HepG2 (cell line): ENCODE data around the gene SOX13. TPM values are rescaled to one million over a fixed set of nuclear protein-coding genes. Genes with fewer than 3 reads are reported as not detected.

Experiments
- BCL3 ChIP-seq: sonication (generic); formaldehyde crosslinking; IDR thresholded peaks from 2 replicates; pipeline ENCODE4 v1.5.1; 2020; ENCODE audit warnings: mild to moderate bottlenecking, missing genetic modification reagents, moderate library complexity
- FOXK2 ChIP-seq: fragments of 450-650 bp; IDR thresholded peaks from 2 replicates; pipeline ENCODE4 v1.6.1; 2016
- MAX ChIP-seq: IDR thresholded peaks from 2 replicates; pipeline ENCODE4 v1.6.1; 2012; ENCODE audit warnings: inconsistent platforms
- MAZ ChIP-seq, 2 experiments: sonication (generic) in 1 of 2; formaldehyde crosslinking in 1 of 2; IDR thresholded peaks; 2 replicates each; pipeline versions ENCODE4 v1.5.0 to v1.6.1; 2012 to 2020; ENCODE audit warnings: low read depth in 2 of 2, mild to moderate bottlenecking in 2 of 2, borderline replicate concordance in 1 of 2, improper control_type of control experiment in 1 of 2, low read length in 1 of 2, missing genetic modification reagents in 1 of 2, moderate library complexity in 1 of 2
- PCBP1 ChIP-seq: fragments of 200-400 bp; formaldehyde crosslinking; IDR thresholded peaks from 2 replicates; pipeline ENCODE4 v1.6.1; 2017; ENCODE audit warnings: mild to moderate bottlenecking, low read depth, low read length, borderline replicate concordance
- POLR2AphosphoS2 ChIP-seq: IDR thresholded peaks from 2 replicates; pipeline ENCODE4 v1.6.1; 2011; ENCODE audit warnings: low read depth, low read length, improper control_type of control experiment
- PRMT3 ChIP-seq: sonication (generic); formaldehyde crosslinking; IDR thresholded peaks from 2 replicates; pipeline ENCODE4 v1.8.1; 2022; ENCODE audit warnings: low read depth, mild to moderate bottlenecking, moderate library complexity, missing genetic modification reagents, borderline replicate concordance
- SP1 ChIP-seq, 2 experiments: fragments of 450-650 bp in 1 of 2; sonication (generic) in 1 of 2; formaldehyde crosslinking in 1 of 2; IDR thresholded peaks; 2 replicates each; pipeline versions ENCODE4 v1.4.0 to v1.6.1; 2016 to 2020; ENCODE audit warnings: missing genetic modification reagents in 1 of 2
- TBP ChIP-seq: sonication (generic); formaldehyde crosslinking; IDR thresholded peaks from 2 replicates; pipeline ENCODE4 v1.5.0; 2020; ENCODE audit warnings: missing genetic modification reagents
- TBX2 ChIP-seq: sonication (generic); formaldehyde crosslinking; IDR thresholded peaks from 2 replicates; pipeline ENCODE4 v1.5.0; 2020; ENCODE audit warnings: missing genetic modification reagents, mild to moderate bottlenecking, borderline replicate concordance
- USF2 ChIP-seq, 2 experiments: sonication (generic) in 1 of 2; formaldehyde crosslinking in 1 of 2; IDR thresholded peaks; 2 replicates each; pipeline versions ENCODE4 v1.5.1 to v1.6.1; 2011 to 2020; ENCODE audit warnings: borderline replicate concordance in 1 of 2, low read depth in 1 of 2, low read length in 1 of 2, mild to moderate bottlenecking in 1 of 2, missing genetic modification reagents in 1 of 2, moderate library complexity in 1 of 2
- ZNF205 ChIP-seq: IDR thresholded peaks from 2 replicates; pipeline ENCODE4 v1.6.1; 2018; ENCODE audit warnings: missing biosample characterization, missing genetic modification reagents
- ZNF230 ChIP-seq: sonication (generic); formaldehyde crosslinking; IDR thresholded peaks from 2 replicates; pipeline ENCODE4 v1.4.0; 2020; ENCODE audit warnings: mild to moderate bottlenecking, missing genetic modification reagents
- ZNF234 ChIP-seq: sonication (generic); formaldehyde crosslinking; conservative IDR thresholded peaks from 2 replicates; pipeline ENCODE4 v1.5.1; 2020; ENCODE audit warnings: mild to moderate bottlenecking, missing genetic modification reagents
- ZNF317 ChIP-seq: sonication (generic); formaldehyde crosslinking; IDR thresholded peaks from 2 replicates; pipeline ENCODE4 v1.5.0; 2020; ENCODE audit warnings: mild to moderate bottlenecking, missing genetic modification reagents
- ZNF414 ChIP-seq: sonication (generic); formaldehyde crosslinking; IDR thresholded peaks from 2 replicates; pipeline ENCODE4 v1.5.0; 2020; ENCODE audit warnings: missing genetic modification reagents
- ZNF430 ChIP-seq: sonication (generic); formaldehyde crosslinking; IDR thresholded peaks from 2 replicates; pipeline ENCODE4 v1.9.0; 2021; ENCODE audit warnings: mild to moderate bottlenecking, missing genetic modification reagents
- ZNF567 ChIP-seq: sonication (generic); formaldehyde crosslinking; IDR thresholded peaks from 2 replicates; pipeline ENCODE4 v1.8.1; 2023; ENCODE audit warnings: mild to moderate bottlenecking, missing genetic modification reagents, borderline replicate concordance
- ZNF597 ChIP-seq: sonication (generic); formaldehyde crosslinking; IDR thresholded peaks from 2 replicates; pipeline ENCODE4 v1.5.0; 2020; ENCODE audit warnings: missing genetic modification reagents
- ZNF83 ChIP-seq: sonication (generic); formaldehyde crosslinking; IDR thresholded peaks from 2 replicates; pipeline ENCODE4 v1.4.0; 2020; ENCODE audit warnings: missing genetic modification reagents, mild to moderate bottlenecking, borderline replicate concordance
- polyA plus RNA-seq, 8 experiments: library from polyadenylated mRNA; depleted of rRNA in 3 of 8; stranded (reverse) in 7 of 8; unstranded in 1 of 8; fragments of >200 nt; fragmentation: Illumina TruSeq in 4 of 8; extraction: Trizol in 4 of 8; gene quantifications; 2 replicates each; pipeline versions ENCODE4 v1.2.1 to v1.2.3, GENCODE V29; 2011 to 2016; ENCODE audit warnings: low read depth in 4 of 8, missing spikeins in 1 of 8, mixed read lengths in 1 of 8; ENCODE audit not compliant: insufficient read depth in 1 of 8
- total RNA-seq, 5 experiments: library from RNA; depleted of rRNA; stranded (reverse); fragments of >200 nt; fragmentation: Illumina TruSeq; extraction: Trizol; gene quantifications; 2 replicates each; pipeline ENCODE4 v1.2.3, GENCODE V29; 2016; ENCODE audit warnings: low read depth in 1 of 5

Gene SOX13
- total and polyA plus RNA-seq, 2 of the 13 experiments (the other 11 are each of a cell fraction or from before 2014, with no cell fraction given), result 13.3 to 15.8 TPM

GRCh38 chr1:204145033-204145504 lies 72.2 kb downstream of the SOX13 start (continued):
- TF ChIP-seq BCL3, result no peak
- no peak for TF ChIP-seq USF2 (IDR thresholded peaks at IDR 0.05; ENCODE audit: low read depth, low read length)
- TF ChIP-seq USF2 (CRISPR knock-in tag; IDR thresholded peaks at IDR 0.05; ENCODE audit: borderline replicate concordance), result no peak
- TF ChIP-seq TBP (CRISPR knock-in tag), result no peak
- TF ChIP-seq POLR2AphosphoS2, result no peak
- TF ChIP-seq MAZ (IDR thresholded peaks at IDR 0.05; ENCODE audit: borderline replicate concordance, low read depth, low read length), result 0 out of 2 replicates have a peak, but pooled peaks have one; percentile 32
- peak; percentile 72; the same call in 1 of the 2 replicates for TF ChIP-seq MAZ (CRISPR knock-in tag; IDR thresholded peaks at IDR 0.05; ENCODE audit: low read depth)
- no peak for TF ChIP-seq ZNF83 (CRISPR knock-in tag)
- peak; percentile 50; the same call in 1 of the 2 replicates for TF ChIP-seq ZNF205 (CRISPR knock-in tag)
- TF ChIP-seq ZNF597 (CRISPR knock-in tag), result no peak
- TF ChIP-seq TBX2 (CRISPR knock-in tag), result peak; percentile 90
- no peak for TF ChIP-seq ZNF567 (CRISPR knock-in tag)
- TF ChIP-seq ZNF317, result 0 out of 2 replicates have a peak, but pooled peaks have one; percentile 16
- no peak for TF ChIP-seq FOXK2
- TF ChIP-seq MAX, result peak; percentile 75
- no peak for TF ChIP-seq PCBP1
- no peak for TF ChIP-seq ZNF414
- TF ChIP-seq ZNF430 (CRISPR knock-in tag), result no peak
- no peak for TF ChIP-seq ZNF234 (CRISPR knock-in tag)
- no peak for TF ChIP-seq ZNF230
- no peak for TF ChIP-seq SP1 (IDR thresholded peaks at IDR 0.05)
- TF ChIP-seq SP1 (CRISPR knock-in tag; IDR thresholded peaks at IDR 0.05), result no peak
- TF ChIP-seq PRMT3, result no peak; the same call in 1 of the 2 replicates
